ENCODE results near the gene TMEM63B.

The TMEM63B gene

GRCh38 chr6:44082872-44083321, 44.5 kb upstream of the TMEM63B start:
- DNase-seq (ENCODE audit: low read depth) = no peak
- no peak for TF ChIP-seq CTCF (IDR thresholded peaks at IDR 0.05; ENCODE audit: low read length, missing control alignments)
- no peak overlapping the region for H3K4me3 ChIP-seq (replicated peaks; ENCODE audit: low read depth, low read length)

- no peak overlapping the region for H3K4me3 ChIP-seq (replicated peaks; ENCODE audit: low read depth, low read length)
- DNase-seq (ENCODE audit: low read depth) = no peak
- TF ChIP-seq CTCF (IDR thresholded peaks at IDR 0.05; ENCODE audit: low read length, missing control alignments) = no peak
Observed at GRCh38 chr6:44084231-44085014, 42.9 kb upstream of the TMEM63B start.

- no peak for TF ChIP-seq CTCF (IDR thresholded peaks at IDR 0.05; ENCODE audit: low read length, missing control alignments)
- H3K4me3 ChIP-seq (replicated peaks; ENCODE audit: low read depth, low read length) = no peak overlapping the region
- no peak for DNase-seq (ENCODE audit: low read depth)
Observed at GRCh38 chr6:44085219-44085618, 42.1 kb upstream of the TMEM63B start.

- DNase-seq (ENCODE audit: low read depth) = no peak
- TF ChIP-seq CTCF (IDR thresholded peaks at IDR 0.05; ENCODE audit: low read length, missing control alignments) = no peak
- no peak overlapping the region for H3K4me3 ChIP-seq (replicated peaks; ENCODE audit: low read depth, low read length)
Observed at GRCh38 chr6:44086931-44087574, 40.3 kb upstream of the TMEM63B start.

GRCh38 chr6:44087623-44088022, 39.7 kb upstream of the TMEM63B start:
- H3K4me3 ChIP-seq (replicated peaks; ENCODE audit: low read depth, low read length) = no peak overlapping the region
- no peak for TF ChIP-seq CTCF (IDR thresholded peaks at IDR 0.05; ENCODE audit: low read length, missing control alignments)
- DNase-seq (ENCODE audit: low read depth) = no peak

GRCh38 chr6:44088827-44089590, 38.3 kb upstream of the TMEM63B start:
- no peak for DNase-seq (ENCODE audit: low read depth)
- no peak for TF ChIP-seq CTCF (IDR thresholded peaks at IDR 0.05; ENCODE audit: low read length, missing control alignments)

More at GRCh38 chr6:44088827-44089590, 38.3 kb upstream of the TMEM63B start:
- no peak overlapping the region for H3K4me3 ChIP-seq (replicated peaks; ENCODE audit: low read depth, low read length)
